Fibroblast of the aortic adventitia (primary cell): ENCODE data around the gene CR1. TPM values are rescaled to one million over a fixed set of nuclear protein-coding genes. Genes with fewer than 3 reads are reported as not detected.
"Not testable (repeated sequence)": the region's sequence is repeated elsewhere in the genome, so short reads cannot be mapped to it uniquely, and the experiment has no call there.

Experiments used
- DNase-seq: peaks from one replicate; pipeline ENCODE4 v3.0.0-alpha.2; 2010; ENCODE audit warnings: low read depth
- H3K4me3 ChIP-seq: 2 replicates; pipeline ENCODE4 v1.5.1; 2011; ENCODE audit warnings: low read depth, mild to moderate bottlenecking, control low read depth, low read length, moderate library complexity
- CTCF ChIP-seq: IDR thresholded peaks from 2 replicates; pipeline ENCODE4 v1.5.1; 2011; ENCODE audit warnings: mild to moderate bottlenecking, low read length, control low read depth, inconsistent platforms; ENCODE audit not compliant: insufficient read depth
- total RNA-seq: library from RNA; depleted of rRNA; stranded (reverse); fragments of >200 nt; gene quantifications from 2 replicates; pipeline ENCODE4 v1.2.3, GENCODE V29; 2012; ENCODE audit warnings: low replicate concordance

The CR1 gene
- total RNA-seq, 1 donor = not detected

- no peak overlapping the region for H3K4me3 ChIP-seq
- TF ChIP-seq CTCF = no peak
- no peak for DNase-seq
Observed at GRCh38 chr1:207659545-207660153, 163.7 kb downstream of the CR1 start.

GRCh38 chr1:207661420-207661819 is 165.5 kb downstream of the CR1 start:
- not testable (repeated sequence) for DNase-seq, H3K4me3 ChIP-seq

GRCh38 chr1:207666342-207666741 is 170.4 kb downstream of the CR1 start:
- TF ChIP-seq CTCF = no peak
- H3K4me3 ChIP-seq = no peak overlapping the region
- DNase-seq = no peak

GRCh38 chr1:207669528-207670009 is 173.6 kb downstream of the CR1 start:
- DNase-seq = no peak
- TF ChIP-seq CTCF = no peak
- no peak overlapping the region for H3K4me3 ChIP-seq

- H3K4me3 ChIP-seq = no peak overlapping the region
- DNase-seq = no peak
- no peak for TF ChIP-seq CTCF
Observed at GRCh38 chr1:207670192-207670591, 174.2 kb downstream of the CR1 start.

GRCh38 chr1:207670997-207671396 is 175.0 kb downstream of the CR1 start:
- no peak for DNase-seq
- H3K4me3 ChIP-seq = no peak overlapping the region
- no peak for TF ChIP-seq CTCF

- peak; percentile 44 for TF ChIP-seq CTCF
- DNase-seq = peak; percentile 41
- no peak overlapping the region for H3K4me3 ChIP-seq
Observed at GRCh38 chr1:207672522-207673130, 176.7 kb downstream of the CR1 start.
